GM18907 (cell line): ENCODE results near the gene L3MBTL3.

Experiments
- ATAC-seq: cut with Tn5 transposase; IDR thresholded peaks from one replicate; pipeline ENCODE4 v1.9.1; 2021; ENCODE audit warnings: mild to moderate bottlenecking, moderate library complexity; ENCODE audit not compliant: unreplicated experiment

Gene L3MBTL3

DNA sequence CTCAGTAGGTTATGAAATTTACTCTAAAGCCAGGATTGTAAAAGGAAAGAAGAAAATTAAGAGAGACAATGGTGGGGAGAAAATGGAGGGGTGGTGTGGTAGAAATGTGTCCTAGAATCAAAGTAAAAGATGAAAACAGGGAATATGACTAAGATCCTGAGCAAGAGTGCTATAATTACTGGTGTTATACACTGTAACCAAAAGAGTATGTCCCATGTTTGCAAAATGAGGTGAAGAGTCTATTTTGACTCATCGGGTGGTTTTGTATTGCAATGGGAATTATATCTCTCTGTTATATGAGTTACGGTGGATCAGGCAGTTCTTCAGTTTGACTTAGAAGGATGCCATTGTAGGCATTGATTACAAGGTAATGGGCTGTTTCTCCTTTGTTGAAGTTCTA is 8.5 kb downstream of the L3MBTL3 start:
- ATAC-seq: no peak

DNA sequence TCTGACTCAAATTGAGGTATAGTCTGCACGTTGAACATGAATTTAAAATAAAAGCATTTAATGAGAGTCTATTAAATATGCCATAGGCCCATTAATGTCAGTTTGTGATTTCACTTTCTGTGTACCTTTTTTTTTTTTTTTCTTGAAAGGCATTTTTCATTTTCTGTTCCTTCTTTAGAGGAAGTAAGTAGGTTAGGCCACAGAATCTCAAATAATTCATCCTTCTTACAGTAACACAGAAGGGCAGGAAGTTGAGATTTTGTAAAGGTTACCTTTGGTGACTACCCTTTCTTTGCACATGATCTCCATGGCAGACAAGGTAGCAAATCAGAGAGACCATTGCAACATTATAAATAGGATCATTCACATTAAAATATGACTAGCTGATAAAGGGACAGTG is 9.6 kb downstream of the L3MBTL3 start:
- peak; percentile 91 for ATAC-seq

DNA sequence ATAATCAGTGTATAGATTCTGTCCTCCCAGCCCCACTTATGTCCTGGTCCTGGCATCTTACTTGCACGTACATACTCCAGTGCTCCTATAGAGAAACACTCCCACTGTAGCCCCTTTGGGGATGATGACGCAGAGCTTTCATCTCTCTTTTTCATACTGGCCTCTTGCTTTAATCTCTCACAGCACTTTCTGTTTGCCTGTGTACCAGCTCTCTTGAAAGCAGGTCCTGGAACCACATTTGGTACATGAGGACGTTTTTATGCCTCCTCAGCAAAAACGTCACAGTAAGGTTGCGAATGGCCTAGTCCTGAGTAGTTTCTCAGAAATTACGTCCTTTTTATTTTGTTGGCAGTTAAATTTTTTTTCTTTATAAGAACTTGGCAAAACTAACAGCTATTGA is 10.8 kb downstream of the L3MBTL3 start:
- no peak for ATAC-seq

DNA sequence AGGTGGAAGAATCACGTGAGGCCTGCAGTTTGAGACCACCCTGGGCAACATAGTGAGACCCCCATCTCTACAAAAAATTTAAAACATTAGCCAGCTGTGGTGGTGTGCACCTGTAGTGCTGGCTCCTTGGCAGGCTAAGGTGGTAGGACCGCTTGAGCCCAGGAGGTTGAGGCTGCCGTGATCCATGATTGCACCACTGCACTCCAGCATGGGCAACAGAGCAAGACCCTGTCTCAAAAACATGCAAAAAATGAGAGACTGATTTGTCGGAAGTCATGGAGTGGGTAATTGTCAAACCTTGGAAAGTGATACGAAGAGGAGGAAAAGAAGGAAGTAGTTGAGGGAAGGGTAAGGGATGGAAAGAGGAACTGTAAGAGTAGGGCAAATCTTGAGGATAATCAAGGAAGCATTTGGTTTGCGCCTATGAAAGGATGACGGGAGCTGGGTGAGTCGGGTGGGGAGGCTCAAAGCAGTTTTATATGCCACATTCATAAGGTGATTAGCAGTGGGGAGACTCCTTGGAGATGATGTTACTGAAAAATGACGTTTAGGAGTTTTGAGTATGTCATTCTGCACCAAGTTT is 14.5 kb downstream of the L3MBTL3 start:
- no peak for ATAC-seq

DNA sequence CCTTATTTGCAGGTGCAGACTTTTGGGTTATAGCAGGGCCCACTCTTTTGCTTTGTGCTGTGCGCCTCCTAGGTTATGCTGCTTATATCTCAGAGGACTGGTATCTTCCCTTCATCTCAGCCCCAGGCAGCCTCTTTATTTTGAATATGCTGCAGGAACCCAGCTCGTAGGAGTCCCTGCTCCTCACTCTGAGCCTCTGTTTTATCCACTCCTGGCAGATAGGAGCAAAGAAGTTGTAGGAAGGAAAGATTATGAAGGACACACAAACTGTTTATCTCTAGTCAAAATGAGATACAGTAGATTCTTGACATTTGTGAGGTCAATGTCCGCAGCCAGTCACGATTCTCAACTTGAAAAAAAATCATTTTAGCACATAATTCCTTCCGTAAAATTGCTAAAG is 15.6 kb downstream of the L3MBTL3 start:
- no peak for ATAC-seq

DNA sequence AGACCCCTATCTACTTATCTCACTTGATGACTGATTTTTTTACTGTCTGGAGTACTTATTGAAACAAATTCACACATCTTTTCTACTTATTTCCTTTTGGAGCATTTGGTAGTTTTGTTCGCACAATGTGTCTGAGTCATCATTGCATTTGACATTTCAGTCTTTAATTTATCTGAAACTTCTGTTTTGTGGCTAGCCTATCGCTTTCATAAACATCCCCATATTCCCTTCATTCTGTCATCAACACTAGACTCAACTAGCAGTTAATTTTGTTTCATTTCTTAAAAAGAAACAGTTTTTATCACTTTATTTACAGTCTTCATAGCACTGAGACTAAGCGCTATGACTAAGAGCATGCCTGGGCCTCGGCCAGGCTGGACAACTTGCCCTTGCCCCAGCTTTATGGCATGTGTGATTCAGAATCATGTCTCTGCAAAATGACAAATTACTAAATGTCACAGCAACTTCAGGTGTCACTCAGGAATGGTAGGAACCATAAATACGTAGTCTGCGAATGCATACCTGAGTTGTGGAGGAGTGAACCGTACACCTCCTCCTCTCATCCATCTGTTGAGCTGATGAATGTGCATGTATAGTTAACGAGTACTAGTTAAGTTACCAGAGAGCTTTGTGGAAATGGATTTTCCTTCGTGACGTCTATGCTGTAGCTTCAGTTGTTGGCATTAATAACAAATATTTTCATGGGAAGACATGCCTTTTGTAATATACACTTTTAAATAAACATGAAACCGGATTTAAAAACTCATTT is 16.2 kb downstream of the L3MBTL3 start:
- no peak for ATAC-seq

DNA sequence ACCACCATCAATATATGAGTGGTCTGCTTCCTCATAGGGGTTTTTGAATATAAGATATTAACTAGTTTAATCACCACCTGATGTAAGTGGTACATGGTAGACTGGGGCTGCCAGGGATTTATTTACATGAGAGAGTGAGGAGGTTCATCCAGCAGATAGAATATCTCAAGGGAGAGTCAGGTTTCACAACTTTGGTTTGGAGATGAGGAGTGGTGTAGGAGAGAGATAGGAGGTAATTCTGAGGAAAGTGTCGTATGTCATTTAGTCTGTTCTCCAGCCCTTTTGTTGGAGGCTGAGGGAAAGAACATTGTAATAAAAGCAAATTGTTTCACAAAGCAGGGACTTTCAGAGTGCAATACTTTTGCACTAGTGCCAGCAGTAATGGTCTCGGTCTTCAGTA is 16.8 kb downstream of the L3MBTL3 start:
- ATAC-seq: no peak

DNA sequence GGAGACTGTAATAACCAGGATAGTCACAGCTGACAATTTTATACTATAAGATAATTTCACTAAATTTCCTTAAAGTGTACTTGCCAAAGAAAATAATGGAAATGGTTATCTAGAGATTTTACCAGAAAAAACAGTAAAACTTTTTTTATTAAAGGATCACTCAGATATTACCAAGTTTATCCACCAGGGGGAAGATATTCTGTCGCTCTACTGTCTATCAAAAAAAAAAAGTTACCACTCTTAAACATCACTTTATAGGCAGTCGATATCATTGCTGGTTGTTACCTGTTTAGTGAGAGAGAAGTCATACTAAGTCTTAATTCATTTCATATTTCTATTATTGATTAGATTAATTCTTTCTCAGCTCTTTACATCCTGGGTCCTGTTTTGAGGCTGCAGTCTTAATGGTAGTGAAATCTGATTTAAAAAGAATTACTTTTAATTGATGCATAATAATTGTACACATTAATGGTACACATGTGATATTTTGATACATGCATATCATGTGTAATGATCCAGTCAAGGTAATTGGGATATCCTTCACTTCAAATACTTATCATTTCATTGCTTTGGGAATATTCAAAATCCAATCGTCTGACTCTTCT is 18.9 kb downstream of the L3MBTL3 start:
- ATAC-seq: no peak

DNA sequence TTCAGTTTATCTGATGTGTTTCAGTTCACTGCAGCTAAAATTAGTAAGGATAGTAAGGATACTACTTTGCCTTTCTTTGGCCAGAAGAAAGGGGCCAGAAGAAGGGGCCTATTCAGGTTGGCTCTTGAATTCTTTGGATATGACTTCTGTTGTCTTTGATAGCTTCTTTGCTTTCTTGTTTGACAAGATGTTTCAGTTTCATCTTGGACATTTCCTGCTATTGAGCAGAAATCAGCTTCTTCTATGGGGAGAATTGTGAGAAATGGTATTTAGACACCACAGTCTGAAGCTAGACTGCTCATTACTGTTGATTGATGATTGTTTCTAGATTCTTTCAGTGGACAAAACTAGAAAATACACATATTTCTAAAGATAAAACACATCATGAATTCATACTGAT is 23.2 kb downstream of the L3MBTL3 start:
- peak; percentile 49 for ATAC-seq

DNA sequence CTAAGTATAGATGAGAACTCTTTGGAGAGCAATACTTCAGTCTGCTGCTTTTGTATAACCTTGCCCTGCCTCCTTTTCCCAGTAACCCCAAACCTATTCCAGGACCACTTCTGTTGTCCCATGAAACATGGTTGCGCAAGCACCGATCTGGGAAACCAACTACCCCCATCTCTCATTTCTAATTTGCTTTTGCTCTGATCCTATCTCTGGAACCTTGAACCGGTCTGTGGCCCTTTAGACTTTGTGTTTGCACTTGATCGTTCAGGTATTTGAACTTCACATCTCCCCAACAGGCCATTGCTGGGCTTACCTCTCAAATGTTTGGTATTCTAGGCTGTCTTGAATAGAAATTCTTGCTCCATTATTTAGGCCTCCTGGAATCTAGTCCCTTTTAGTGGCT is 25.0 kb downstream of the L3MBTL3 start:
- no peak for ATAC-seq

DNA sequence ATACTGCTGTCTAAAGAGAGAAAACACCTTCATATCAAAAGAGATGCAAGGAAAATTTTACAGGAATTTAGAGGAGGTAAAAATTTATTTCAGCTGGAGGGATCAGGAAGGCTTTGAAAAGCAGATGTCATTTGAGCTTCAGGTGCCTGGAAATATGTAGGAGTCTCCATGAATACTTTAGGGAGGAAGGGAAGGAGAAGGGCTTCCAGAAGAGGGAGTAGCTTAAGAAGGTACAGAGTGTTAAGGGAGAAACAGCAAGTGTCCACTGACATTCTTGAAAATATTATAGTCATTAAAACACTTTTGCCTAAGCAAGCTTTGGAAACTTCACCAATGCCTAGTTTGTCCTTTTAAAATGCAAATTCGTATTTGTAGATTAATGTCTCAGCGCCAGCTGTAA is 27.2 kb downstream of the L3MBTL3 start:
- no peak for ATAC-seq

DNA sequence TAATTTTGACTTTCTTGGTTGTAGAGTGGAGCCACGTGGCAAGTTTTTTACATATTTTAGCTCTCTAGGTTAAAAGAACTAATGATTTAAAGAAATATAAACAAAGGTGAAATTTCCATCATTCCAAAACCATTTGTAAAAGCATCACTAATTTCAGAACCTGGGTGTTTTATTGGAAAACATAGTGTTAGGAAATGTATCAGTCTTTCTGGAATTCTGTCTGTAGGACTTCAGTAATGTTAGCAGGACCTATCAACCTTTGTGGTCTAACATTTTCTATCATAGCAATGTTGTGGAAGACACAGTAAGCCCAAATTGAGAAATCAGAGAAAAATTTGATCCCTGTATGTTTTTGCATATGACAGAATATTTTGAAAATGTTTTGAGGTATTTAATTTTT is 28.3 kb downstream of the L3MBTL3 start:
- no peak for ATAC-seq

DNA sequence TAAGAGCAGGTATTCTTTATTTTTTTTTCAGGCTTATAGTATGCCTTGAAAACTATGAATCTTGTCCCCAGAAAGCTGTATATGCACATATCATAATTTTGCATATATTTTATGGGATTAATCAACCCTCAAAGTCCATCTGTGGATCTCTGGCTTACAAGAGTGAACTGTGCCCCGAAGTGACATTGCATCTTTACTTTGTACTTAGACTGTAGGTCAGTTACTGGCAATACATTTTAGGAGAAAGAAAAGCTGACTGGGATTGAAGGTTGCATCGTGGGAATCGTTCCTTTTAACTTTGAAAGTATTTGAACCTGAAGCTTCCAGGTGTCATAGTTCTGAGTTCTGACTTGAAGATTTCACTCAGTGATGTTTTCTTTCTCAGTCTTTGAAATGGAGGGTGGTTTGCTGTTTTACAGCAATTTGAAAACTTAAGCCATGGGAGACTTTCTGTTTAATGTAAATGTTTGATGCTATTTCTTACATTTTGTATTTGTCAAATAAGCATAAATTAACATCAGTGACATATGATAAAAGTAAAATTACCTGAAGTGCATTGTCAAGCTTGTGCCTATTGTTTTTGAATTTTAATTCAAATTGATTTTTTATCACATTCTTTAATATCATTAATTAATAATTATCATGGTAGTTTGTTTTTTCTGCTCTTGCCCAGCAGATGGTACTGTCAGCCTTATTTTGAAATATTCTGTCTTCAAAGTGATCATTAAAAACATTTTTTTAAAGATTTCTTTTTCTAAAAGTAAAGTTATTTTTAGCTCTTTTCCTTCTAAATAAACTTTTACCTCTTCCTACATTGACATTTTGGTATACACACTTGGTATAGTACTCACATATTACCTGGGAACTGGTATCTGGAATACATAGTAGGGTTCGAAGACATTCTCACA is 29.0 kb downstream of the L3MBTL3 start:
- ATAC-seq: no peak

DNA sequence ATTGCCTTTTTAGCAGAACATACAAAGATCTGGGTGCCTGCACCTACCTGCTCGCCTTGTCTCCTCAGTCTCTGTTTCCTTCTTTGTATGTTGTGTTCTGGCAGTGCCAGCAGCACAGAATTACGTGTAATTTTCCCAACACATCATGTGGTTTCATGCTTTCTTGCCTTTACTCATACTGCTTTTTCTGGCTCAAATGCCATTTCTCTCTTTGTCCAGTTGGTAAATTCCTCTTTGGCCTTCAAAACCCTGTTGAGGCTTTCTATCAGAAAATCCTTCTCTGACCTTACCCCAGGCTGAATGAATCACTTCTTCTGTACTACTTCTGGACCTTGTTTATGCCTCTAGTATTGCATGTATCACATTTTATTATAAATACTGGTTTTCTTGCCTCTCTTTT is 31.8 kb downstream of the L3MBTL3 start:
- no peak for ATAC-seq

DNA sequence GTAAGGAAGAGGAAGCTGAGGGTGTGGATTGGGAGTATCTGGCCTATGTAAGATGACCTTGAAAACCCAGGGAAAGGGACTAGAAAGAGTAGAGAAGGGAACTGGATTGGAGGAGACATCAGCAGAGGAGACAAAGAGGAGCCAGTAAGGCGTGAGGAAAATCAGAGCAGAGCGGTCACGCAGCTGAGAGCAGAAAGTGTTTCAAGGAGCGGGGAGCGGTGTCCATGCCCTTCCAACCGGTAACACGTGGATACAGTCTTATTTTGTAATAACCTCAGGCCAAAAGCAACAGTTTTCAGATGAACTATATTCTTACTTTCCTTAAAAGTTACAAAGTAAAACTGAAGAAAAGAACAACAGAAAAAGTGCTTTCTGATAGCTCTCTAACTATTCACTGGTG is 36.3 kb downstream of the L3MBTL3 start:
- no peak for ATAC-seq

DNA sequence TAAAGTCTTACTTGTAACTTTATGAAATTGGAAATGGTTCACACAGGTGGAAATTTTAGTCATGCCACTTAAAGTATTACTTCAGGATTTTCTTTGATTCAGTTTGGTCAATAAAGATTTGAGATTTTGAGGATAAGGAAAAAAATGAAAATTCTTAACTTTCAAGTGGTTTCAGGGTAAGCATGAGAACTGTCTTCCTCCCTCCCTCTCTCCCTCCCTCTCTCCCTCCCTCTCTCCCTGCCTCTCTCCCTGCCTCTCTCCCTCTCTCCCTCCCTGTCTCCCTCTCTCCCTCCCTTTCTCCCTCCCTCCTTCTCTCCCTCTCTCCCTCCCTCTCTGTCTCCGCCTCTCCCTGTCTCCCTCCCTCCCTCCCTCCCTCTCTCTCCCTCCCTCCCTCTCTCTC is 36.9 kb downstream of the L3MBTL3 start:
- no peak for ATAC-seq

DNA sequence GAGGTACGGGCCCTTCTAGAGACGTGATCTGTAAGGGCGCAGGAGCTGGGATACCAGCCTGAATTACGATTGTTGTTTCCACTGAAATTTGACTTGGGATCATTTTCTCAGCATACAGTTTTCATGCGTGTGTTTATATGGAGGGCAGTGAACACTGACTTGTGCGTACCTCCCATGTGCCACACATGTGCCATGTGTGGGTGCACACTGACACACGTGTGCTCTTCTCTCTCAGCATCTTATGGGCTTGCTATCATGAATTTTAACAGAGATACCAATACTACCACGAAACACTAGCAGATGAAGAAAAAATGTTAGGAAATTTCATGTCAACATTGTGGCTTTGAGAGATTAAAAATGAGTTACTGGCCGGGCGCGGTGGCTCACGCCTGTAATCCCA is 39.1 kb downstream of the L3MBTL3 start:
- no peak for ATAC-seq

DNA sequence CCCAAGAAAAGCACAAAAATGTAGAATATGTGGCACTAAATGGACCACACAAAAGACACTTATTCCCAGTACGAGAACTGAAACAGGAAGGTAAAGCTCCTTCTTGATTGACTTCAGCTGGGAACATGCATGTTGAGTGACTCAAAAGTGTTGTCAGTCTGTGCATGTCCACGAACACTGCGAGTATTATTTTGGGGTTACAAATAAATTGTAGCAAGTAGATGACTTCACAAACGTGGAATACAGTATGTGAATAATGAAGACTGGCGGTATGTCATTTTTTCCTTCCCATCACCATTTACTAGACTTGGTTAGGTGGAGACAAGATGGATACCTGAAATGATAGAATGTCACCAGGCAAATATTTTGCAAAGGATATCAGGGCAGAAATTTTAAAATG is 45.4 kb downstream of the L3MBTL3 start:
- no peak for ATAC-seq

DNA sequence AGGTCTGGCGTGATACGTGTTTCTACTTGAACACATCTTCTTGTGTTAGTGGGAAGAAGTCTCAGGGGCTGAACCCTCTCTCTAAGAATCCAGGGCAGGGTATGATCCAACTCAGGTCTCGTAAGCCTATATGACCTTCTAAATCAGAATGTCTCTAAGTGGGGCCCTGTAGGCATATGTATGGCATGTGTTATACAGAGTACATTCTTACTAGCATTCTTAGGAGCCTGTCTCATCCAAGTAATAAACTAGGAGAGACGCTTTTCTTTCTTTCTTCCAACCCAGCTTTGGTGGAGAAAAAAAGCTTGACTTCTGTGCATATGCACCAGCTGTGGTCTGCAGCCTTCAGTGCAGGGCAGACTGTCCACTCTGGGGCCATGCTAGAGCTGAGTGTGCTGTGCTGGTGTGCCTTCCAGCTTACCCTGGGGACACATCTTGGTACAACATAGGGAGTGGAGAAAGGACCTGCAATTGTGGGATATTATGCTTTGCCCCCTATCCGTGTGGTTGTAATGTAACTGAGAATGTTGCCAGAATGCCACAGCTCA is 47.3 kb downstream of the L3MBTL3 start:
- ATAC-seq: no peak

DNA sequence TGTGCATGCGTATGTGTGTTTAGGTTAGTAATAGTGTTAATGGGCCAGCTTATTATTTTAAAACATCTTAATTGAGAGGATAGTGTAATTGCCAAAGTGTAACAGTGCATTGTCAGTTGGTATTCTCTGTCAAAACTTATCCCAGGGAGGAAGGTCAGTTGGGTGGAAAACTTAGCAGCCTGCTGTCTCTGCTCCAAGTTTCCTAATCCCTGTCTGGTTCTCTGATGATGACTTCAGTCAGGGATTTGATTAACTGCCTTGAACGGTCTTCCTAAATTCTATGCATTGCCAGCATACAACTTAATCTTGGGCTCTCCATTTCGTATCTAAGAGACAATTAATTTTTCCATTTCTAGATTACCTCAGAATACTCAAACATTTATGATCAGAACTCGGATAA is 51.1 kb downstream of the L3MBTL3 start:
- ATAC-seq: no peak

DNA sequence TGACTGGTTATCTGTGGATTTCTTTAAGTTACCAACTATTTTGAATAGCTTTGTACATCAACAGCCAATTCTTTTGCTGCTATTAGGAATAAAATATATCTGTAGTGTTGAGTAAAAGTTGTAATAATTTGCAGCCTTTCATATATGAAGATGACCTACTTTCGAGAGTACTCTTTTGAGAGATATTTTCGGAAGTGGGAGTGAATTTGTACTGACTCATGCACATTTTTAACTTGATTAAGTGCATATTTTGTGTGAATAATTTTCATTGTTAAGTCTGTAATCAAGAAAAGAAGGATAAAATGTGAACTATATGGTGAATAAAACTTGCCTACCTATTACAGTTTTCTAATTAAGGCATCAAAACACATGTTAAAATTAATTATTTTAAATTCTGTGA is 51.9 kb downstream of the L3MBTL3 start:
- no peak for ATAC-seq
